Calu3 (cell line): ENCODE results near the gene IQCC. TPM values are rescaled to one million over a fixed set of nuclear protein-coding genes. Genes with fewer than 3 reads are reported as not detected.

ENCODE experiments used
- BruUV-seq: library from RNA; stranded (reverse); fragments of 400-500 nt; replicated peaks from 2 replicates; lab custom pipeline; 2021; lab: Mats Ljungman, UMichigan
- CTCF ChIA-PET: fragments of 300-600 bp; sonication (Branson Sonifier 250); formaldehyde crosslinking; loops from one replicate; lab custom pipeline; 2022; ENCODE audit warnings: antibody characterized with exemption; lab: Charles Lee
- DNase-seq: peaks from one replicate; pipeline ENCODE4 v3.0.0; 2022
- H3K27ac Mint-ChIP-seq: one replicate; pipeline ENCODE4 v1.8.0; 2022; ENCODE audit warnings: mixed read lengths; ENCODE audit not compliant: unreplicated experiment
- H3K27me3 Mint-ChIP-seq: one replicate; pipeline ENCODE4 v1.8.0; 2022; ENCODE audit warnings: mixed read lengths; ENCODE audit not compliant: unreplicated experiment
- H3K36me3 Mint-ChIP-seq: one replicate; pipeline ENCODE4 v1.8.0; 2022; ENCODE audit warnings: mild to moderate bottlenecking, moderate library complexity, mixed read lengths; ENCODE audit not compliant: insufficient read depth, unreplicated experiment
- H3K4me1 Mint-ChIP-seq: one replicate; pipeline ENCODE4 v1.8.0; 2022; ENCODE audit warnings: mild to moderate bottlenecking, low read depth, mixed read lengths; ENCODE audit not compliant: unreplicated experiment
- H3K4me3 Mint-ChIP-seq: one replicate; pipeline ENCODE4 v1.8.0; 2022; ENCODE audit warnings: mild to moderate bottlenecking, low read depth, moderate library complexity, mixed read lengths; ENCODE audit not compliant: unreplicated experiment
- H3K9me3 Mint-ChIP-seq: one replicate; pipeline ENCODE4 v1.8.0; 2022; ENCODE audit warnings: low read depth, mixed read lengths; ENCODE audit not compliant: unreplicated experiment
- intact Hi-C: fragments of 100-400 bp; cut with micrococcal nuclease; formaldehyde crosslinking; loops from one replicate; pipeline ENCODE4 v1.10.0; 2022; ENCODE audit not compliant: unreplicated experiment
- total RNA-seq: library from RNA; stranded (reverse); gene quantifications from 2 replicates; pipeline ENCODE4 v1.2.3, GENCODE V29; 2022
- TF ChIP-seq, protein P1 (sequence below): fragments of 200-600 bp; IDR thresholded peaks from one replicate; pipeline ENCODE4 v1.8.0; 2022; ENCODE audit warnings: antibody characterized with exemption; ENCODE audit not compliant: unreplicated experiment

IQCC gene
- total RNA-seq, 1 experiment from 2014 or later: 7.6 TPM

DNA sequence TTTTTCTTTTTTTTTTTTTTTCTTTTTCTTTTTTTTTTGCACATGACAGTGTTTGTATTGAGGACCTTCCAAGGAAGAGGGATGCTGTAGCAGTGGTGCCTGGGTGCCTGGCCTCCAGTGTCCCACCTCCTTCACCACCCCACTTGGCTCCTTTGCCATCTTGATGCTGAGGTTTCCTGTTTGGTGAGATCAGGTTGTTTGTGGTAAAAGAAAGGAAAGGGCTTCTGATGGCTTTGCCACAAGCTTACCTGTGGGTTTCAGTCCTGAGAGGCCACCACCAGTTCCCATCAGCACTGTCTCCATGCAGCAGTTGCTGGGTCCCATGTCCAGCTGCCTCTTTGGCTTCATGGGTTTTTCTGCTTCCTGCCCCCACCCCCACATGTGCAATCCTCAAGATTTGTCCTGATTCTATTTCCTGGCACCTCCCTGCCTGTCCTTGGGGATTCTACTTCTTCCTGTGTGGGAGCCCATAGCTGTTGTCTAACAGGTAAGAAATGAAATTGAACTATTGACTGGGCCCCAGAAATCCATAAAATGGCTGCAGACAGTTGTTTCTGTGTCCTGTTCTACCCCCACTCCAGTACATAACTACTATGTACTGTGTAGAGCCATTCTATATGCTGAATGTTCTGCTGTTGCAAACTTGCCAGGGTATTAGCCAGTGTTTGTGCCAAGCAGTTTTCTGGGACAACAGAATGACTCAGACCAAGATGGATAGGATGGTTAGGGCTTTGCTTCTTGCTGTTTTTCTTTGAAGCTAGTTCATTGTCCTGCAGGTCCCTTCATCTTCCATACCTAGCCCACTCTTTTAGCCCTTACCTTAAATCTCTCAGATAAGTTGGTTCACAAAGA is 9.3 kb upstream of the IQCC start:
- H3K27me3 Mint-ChIP-seq: no peaks in the 10 kb centered on the region
- H3K27ac Mint-ChIP-seq: no peak overlapping the region
- TF ChIP-seq, protein P1, sequence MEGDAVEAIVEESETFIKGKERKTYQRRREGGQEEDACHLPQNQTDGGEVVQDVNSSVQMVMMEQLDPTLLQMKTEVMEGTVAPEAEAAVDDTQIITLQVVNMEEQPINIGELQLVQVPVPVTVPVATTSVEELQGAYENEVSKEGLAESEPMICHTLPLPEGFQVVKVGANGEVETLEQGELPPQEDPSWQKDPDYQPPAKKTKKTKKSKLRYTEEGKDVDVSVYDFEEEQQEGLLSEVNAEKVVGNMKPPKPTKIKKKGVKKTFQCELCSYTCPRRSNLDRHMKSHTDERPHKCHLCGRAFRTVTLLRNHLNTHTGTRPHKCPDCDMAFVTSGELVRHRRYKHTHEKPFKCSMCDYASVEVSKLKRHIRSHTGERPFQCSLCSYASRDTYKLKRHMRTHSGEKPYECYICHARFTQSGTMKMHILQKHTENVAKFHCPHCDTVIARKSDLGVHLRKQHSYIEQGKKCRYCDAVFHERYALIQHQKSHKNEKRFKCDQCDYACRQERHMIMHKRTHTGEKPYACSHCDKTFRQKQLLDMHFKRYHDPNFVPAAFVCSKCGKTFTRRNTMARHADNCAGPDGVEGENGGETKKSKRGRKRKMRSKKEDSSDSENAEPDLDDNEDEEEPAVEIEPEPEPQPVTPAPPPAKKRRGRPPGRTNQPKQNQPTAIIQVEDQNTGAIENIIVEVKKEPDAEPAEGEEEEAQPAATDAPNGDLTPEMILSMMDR: no peak
- CTCF ChIA-PET: interaction anchor here (0.7 kb wide), 1 partner anchor 16 kb away, joined by 4 read pairs; no protein-coding TSS in a partner anchor
- BruUV-seq: TSS peak; percentile 27
- no peaks in the 10 kb centered on the region for H3K9me3 Mint-ChIP-seq
- H3K36me3 Mint-ChIP-seq: peaks cover 84% of the 10 kb centered on the region
- H3K4me3 Mint-ChIP-seq: no peak overlapping the region
- no peak for DNase-seq
- intact Hi-C loops: no loop called here
- peaks cover 10% of the 10 kb centered on the region for H3K4me1 Mint-ChIP-seq

DNA sequence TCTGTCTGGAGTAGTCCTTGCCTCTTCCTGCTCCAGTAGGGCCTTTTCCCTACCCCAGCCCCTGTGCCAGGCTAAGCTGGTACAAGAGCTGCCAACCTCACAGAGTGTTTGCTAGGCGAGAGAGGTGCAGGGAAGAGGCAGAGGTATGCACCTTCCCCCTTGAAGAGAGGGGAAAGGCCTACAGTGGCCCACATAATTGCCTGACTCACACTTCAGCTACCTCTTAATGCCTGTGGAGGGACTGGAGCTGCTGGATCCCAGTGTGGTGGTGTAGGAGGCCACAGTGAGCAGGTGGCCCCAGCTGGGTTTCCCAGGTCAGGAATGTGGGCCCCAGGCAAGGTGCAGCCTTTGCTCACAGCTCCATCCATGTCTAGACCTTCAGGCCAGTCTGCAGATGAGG is 8.4 kb upstream of the IQCC start:
- Mint-ChIP-seq H3K27ac (no peak overlapping the region), H3K9me3 (no peaks in the 10 kb centered on the region), H3K4me1 (peaks cover 16% of the 10 kb centered on the region), H3K4me3 (no peak overlapping the region), H3K36me3 (peaks cover 81% of the 10 kb centered on the region), H3K27me3 (no peaks in the 10 kb centered on the region)
- intact Hi-C loops: no loop called here
- TF ChIP-seq, protein P1: no peak
- no peak for DNase-seq
- CTCF ChIA-PET: interaction anchor here (0.7 to 1.0 kb wide), 2 partner anchors 9 to 36 kb away, joined by 3 read pairs; partner anchors contain the start of gene IQCC
- BruUV-seq: no TSS peak

DNA sequence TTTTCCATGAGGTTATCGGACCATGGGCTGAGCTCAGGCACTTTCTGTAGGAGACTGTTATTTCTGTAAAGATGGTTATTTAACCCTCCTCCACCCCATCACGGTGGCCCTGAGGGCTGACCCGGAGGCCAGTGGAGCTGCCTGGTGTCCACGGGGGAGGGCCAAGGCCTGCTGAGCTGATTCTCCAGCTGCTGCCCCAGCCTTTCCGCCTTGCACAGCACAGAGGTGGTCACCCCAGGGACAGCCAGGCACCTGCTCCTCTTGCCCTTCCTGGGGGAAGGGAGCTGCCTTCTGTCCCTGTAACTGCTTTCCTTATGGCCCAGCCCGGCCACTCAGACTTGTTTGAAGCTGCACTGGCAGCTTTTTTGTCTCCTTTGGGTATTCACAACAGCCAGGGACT is 7.6 kb upstream of the IQCC start:
- Mint-ChIP-seq H3K9me3 (no peaks in the 10 kb centered on the region), H3K4me3 (no peak overlapping the region), H3K27ac (no peak overlapping the region), H3K4me1 (peaks cover 16% of the 10 kb centered on the region), H3K36me3 (peaks cover 75% of the 10 kb centered on the region), H3K27me3 (no peaks in the 10 kb centered on the region)
- CTCF ChIA-PET: interaction anchor here (1.0 kb wide), 1 partner anchor 36 kb away, joined by 3 read pairs; no protein-coding TSS in a partner anchor
- no TSS peak for BruUV-seq
- TF ChIP-seq, protein P1: no peak
- DNase-seq: no peak
- intact Hi-C loops: no loop called here

DNA sequence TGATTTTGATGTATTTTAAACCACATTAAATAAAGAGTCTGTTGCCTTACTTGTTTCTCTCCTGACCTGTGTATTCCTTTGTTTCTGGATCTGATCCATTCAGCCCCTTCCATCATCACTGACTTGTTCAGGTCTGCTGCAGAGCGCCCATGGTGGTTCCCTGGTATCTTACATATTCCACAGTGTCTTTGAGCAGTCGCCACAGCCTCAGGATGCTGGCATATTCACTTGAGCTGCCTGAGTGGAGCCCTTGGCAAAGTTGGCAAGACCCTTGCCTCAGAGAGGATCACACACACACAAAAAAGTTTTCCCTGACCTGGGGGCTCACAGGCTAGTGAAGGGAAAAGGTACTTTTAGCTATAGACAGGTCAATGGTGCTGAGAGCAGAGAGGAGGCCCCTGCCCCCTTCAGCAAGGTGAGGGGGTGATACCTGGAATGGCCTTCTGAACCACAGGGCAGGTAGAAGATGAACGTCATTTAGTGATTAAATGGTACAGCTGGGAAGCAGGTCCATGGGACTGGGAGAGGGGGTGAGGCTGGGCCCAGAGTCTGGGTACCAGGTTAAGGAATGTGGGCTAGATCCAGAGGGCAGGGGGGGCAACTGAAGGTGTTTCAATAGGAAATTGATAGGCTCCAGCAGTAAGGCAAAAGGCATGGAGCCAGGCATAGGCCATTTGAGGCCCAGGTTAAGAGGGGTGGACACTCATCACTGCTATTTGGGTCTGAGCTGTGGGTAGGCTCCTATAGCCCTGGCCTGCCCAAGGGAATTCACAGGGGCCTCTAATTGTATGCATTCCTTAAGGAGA is 7.0 kb upstream of the IQCC start:
- DNase-seq: no peak
- peaks cover 71% of the 10 kb centered on the region for H3K36me3 Mint-ChIP-seq
- no peaks in the 10 kb centered on the region for H3K27me3 Mint-ChIP-seq
- H3K9me3 Mint-ChIP-seq: no peaks in the 10 kb centered on the region
- intact Hi-C loops: no loop called here
- H3K4me3 Mint-ChIP-seq: no peak overlapping the region
- H3K27ac Mint-ChIP-seq: no peak overlapping the region
- TF ChIP-seq, protein P1: no peak
- CTCF ChIA-PET: interaction anchor here (0.5 kb wide), 1 partner anchor 201 kb away, joined by 3 read pairs; no protein-coding TSS in a partner anchor
- peaks cover 16% of the 10 kb centered on the region for H3K4me1 Mint-ChIP-seq
- BruUV-seq: no TSS peak
